Left forelimb (tissue), 1 donor: ENCODE results near the gene NKD1.

ENCODE experiments used
- DNase-seq: peaks from one replicate; pipeline ENCODE4 v3.0.0-alpha.2; 2018; ENCODE audit warnings: low spot score

The NKD1 gene

GRCh38 chr16:50675686-50676610, 127.8 kb downstream of the NKD1 start:
- no peak for DNase-seq

- DNase-seq, result no peak
Observed at GRCh38 chr16:50676684-50677225, 128.6 kb downstream of the NKD1 start.

- DNase-seq, result no peak
Observed at GRCh38 chr16:50677351-50677750, 129.2 kb downstream of the NKD1 start.

GRCh38 chr16:50678531-50678930, 130.3 kb downstream of the NKD1 start:
- DNase-seq, result no peak

GRCh38 chr16:50679266-50679665, 131.1 kb downstream of the NKD1 start:
- no peak for DNase-seq

GRCh38 chr16:50679676-50680555, 131.7 kb downstream of the NKD1 start:
- DNase-seq, result no peak

- no peak for DNase-seq
Observed at GRCh38 chr16:50680556-50680893, 132.3 kb downstream of the NKD1 start.

- no peak for DNase-seq
Observed at GRCh38 chr16:50681021-50681885, 133.1 kb downstream of the NKD1 start, which contains the start of gene SNX20. TSS of gene SNX20 (minus strand) at chr16:50681312. CDS start at chr16:50677526, 3,786 bp downstream.

GRCh38 chr16:50683689-50684374, 135.6 kb downstream of the NKD1 start:
- DNase-seq, result no peak

- no peak for DNase-seq
Observed at GRCh38 chr16:50684823-50685461, 136.7 kb downstream of the NKD1 start.

GRCh38 chr16:50685462-50686063, 137.4 kb downstream of the NKD1 start:
- no peak for DNase-seq

GRCh38 chr16:50688083-50688482, 139.9 kb downstream of the NKD1 start:
- no peak for DNase-seq

- DNase-seq, result no peak
Observed at GRCh38 chr16:50688867-50689266, 140.7 kb downstream of the NKD1 start.

- no peak for DNase-seq
Observed at GRCh38 chr16:50690177-50690576, 142.0 kb downstream of the NKD1 start.

- DNase-seq, result no peak
Observed at GRCh38 chr16:50692644-50692998, 144.4 kb downstream of the NKD1 start.

- DNase-seq, result no peak
Observed at GRCh38 chr16:50692999-50693781, 145.0 kb downstream of the NKD1 start, which contains the start of gene NOD2. TSS of gene NOD2 (plus strand) at chr16:50693606. CDS start at chr16:50699496, 5,890 bp downstream.

GRCh38 chr16:50694206-50694605, 146.0 kb downstream of the NKD1 start:
- DNase-seq, result no peak

- no peak for DNase-seq
Observed at GRCh38 chr16:50695017-50696000, 147.1 kb downstream of the NKD1 start.
